Thyroid gland (tissue), 4 donors: ENCODE results near the gene TMEM131. TPM values are rescaled to one million over a fixed set of nuclear protein-coding genes. Genes with fewer than 3 reads are reported as not detected.
"Not testable (repeated sequence)": the region's sequence is repeated elsewhere in the genome, so short reads cannot be mapped to it uniquely, and the experiment has no call there.

ENCODE experiments used
- DNase-seq, 2 donors: peaks; one replicate each; pipeline ENCODE4 v3.0.0-alpha.2; 2019
- H3K27ac ChIP-seq, 3 donors: fragments of 200-600 bp; sonication (generic); 1 replicate in 2 of 3; 2 replicates in 1 of 3; pipeline ENCODE4 v1.5.1; 2016 to 2019; ENCODE audit warnings: mild to moderate bottlenecking in 1 of 3, moderate library complexity in 1 of 3
- H3K27me3 ChIP-seq: fragments of 200-600 bp; sonication (generic); one replicate; pipeline ENCODE4 v1.5.1; 2019
- H3K36me3 ChIP-seq, 2 donors: fragments of 200-600 bp; sonication (generic); one replicate each; pipeline ENCODE4 v1.5.1; 2016 to 2019
- H3K4me1 ChIP-seq, 2 donors: fragments of 200-600 bp; sonication (generic); one replicate each; pipeline ENCODE4 v1.5.1; 2017 to 2019
- H3K4me3 ChIP-seq, 3 donors: fragments of 200-600 bp; sonication (generic); replicated peaks in 1 of 3; 1 replicate in 2 of 3; 2 replicates in 1 of 3; pipeline ENCODE4 v1.5.1; 2016; ENCODE audit warnings: mild to moderate bottlenecking in 1 of 3
- H3K9me3 ChIP-seq: fragments of 200-600 bp; sonication (generic); one replicate; pipeline ENCODE4 v1.5.1; 2017
- POLR2A ChIP-seq, 2 donors: fragments of 450-650 bp; IDR thresholded peaks; one replicate each; pipeline ENCODE4 v1.6.1; 2017; ENCODE audit warnings: antibody characterized with exemption in 2 of 2, mild to moderate bottlenecking in 2 of 2, moderate library complexity in 1 of 2
- WGBS, 2 donors: methylation state at CpG; one replicate each; pipeline ENCODE4 v1.1.5; 2017; 5-methylcytosine and 5-hydroxymethylcytosine counted together
- intact Hi-C: fragments of 100-400 bp; cut with DNase I; formaldehyde crosslinking; loops from one replicate; pipeline ENCODE4 v1.15.1; 2023
- total RNA-seq, 4 donors: library from RNA; depleted of rRNA; stranded (reverse); fragments of >200 nt; gene quantifications; one replicate each; pipeline ENCODE4 v1.2.3, GENCODE V29; 2016
- TF ChIP-seq, protein P1 (sequence below), 6 experiments: fragments of 200-600 bp in 3 of 6; fragments of 450-650 bp in 3 of 6; sonication (generic) in 3 of 6; IDR thresholded peaks; one replicate each; pipeline ENCODE4 v1.5.1; 2016 to 2019; ENCODE audit warnings: antibody characterized with exemption in 6 of 6, mild to moderate bottlenecking in 2 of 6, inconsistent platforms in 1 of 6, moderate library complexity in 1 of 6

The TMEM131 gene
- total RNA-seq, 4 donors from 2014 or later, result 28.6 to 47.0 (median 35.2) TPM

DNA sequence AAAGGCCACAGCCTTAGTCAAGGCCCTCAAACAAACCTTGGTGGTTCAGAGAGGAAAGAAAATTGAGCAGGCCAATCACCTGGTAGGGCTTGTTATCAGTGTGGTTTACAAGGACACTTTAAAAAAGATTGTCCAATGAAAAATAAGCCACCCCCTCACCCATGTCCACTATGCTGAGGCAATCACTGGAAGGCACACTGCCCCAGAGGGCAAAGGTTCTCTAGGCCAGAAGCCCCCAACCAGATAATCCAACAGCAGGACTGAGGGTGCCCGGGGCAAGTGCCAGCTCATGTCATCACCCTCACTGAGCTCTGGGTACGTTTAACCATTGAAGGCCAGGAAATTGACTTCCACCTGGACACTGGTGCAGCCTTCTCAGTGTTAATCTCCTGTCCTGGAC, 171.7 kb downstream of the TMEM131 start:
- intact Hi-C loops, H3K36me3 ChIP-seq, H3K9me3 ChIP-seq, H3K27ac ChIP-seq, H3K4me3 ChIP-seq, H3K27me3 ChIP-seq, DNase-seq, H3K4me1 ChIP-seq: not testable (repeated sequence)
- WGBS, 2 donors, result 83 to 94% methylated on average over 2 of the region's 2 CpGs

DNA sequence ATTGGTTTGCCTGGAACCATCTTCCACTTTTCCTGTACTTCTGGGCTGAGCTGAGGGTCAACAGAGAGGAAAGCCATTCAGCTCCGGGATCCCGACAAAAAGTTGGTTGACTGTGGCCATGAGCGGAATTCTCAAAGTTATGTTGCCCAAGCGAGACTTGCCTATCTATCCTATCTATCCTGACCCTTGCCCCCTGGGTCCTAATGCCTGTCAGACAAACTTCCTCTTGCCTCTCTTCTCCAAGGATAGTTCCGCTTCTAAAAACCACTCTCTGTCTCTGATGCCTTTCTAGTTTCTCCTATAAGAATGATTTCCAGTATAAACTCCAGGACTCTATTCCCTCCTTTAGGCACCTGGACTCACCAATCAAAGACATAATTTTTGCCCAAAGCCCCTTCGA, 173.9 kb downstream of the TMEM131 start:
- intact Hi-C loops, H3K36me3 ChIP-seq: not testable (repeated sequence)

DNA sequence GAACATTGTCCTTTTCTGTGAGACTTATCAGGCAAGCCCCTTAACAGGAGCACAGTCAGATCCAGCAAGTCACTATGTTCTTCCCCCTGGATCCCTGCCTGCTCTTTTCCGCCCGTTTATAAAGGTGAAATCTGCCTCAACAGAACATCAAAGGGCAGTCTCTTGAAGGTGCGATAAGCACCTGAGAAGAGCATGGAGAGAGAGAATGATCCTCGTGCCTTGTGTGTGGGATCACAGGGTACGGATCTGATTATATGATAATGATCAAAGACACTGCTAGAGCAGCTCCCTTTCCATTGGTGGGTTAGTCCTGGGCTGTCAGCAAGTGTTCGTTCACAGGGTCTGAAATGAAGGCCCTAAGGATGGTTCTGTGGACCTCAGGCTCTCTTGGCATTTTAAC, 176.0 kb downstream of the TMEM131 start:
- H3K27me3 ChIP-seq, result no peaks in the 10 kb centered on the region
- H3K36me3 ChIP-seq, result no peaks in the 10 kb centered on the region
- H3K9me3 ChIP-seq, result no peaks in the 10 kb centered on the region
- no peak overlapping the region for H3K4me3 ChIP-seq
- 79 to 82% methylated on average over 6 of the region's 6 CpGs for WGBS, 2 donors
- H3K27ac ChIP-seq, result no peak overlapping the region
- H3K4me1 ChIP-seq, result no peaks in the 10 kb centered on the region
- TF ChIP-seq POLR2A (IDR thresholded peaks at IDR 0.05), result no peak
- TF ChIP-seq, protein P1, sequence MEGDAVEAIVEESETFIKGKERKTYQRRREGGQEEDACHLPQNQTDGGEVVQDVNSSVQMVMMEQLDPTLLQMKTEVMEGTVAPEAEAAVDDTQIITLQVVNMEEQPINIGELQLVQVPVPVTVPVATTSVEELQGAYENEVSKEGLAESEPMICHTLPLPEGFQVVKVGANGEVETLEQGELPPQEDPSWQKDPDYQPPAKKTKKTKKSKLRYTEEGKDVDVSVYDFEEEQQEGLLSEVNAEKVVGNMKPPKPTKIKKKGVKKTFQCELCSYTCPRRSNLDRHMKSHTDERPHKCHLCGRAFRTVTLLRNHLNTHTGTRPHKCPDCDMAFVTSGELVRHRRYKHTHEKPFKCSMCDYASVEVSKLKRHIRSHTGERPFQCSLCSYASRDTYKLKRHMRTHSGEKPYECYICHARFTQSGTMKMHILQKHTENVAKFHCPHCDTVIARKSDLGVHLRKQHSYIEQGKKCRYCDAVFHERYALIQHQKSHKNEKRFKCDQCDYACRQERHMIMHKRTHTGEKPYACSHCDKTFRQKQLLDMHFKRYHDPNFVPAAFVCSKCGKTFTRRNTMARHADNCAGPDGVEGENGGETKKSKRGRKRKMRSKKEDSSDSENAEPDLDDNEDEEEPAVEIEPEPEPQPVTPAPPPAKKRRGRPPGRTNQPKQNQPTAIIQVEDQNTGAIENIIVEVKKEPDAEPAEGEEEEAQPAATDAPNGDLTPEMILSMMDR (IDR thresholded peaks at IDR 0.05), result no peak
- intact Hi-C loops, result loop anchor here (10.0 kb wide), 1 partner anchor 175 kb away; the partner anchor contains the start of gene TMEM131
- DNase-seq, result no peak

More for the DNA sequence above, 173.9 kb downstream of the TMEM131 start:
- H3K27ac ChIP-seq, H3K4me3 ChIP-seq, H3K27me3 ChIP-seq, DNase-seq, H3K4me1 ChIP-seq, H3K9me3 ChIP-seq: not testable (repeated sequence)
- 96 to 99% methylated on average over 6 of the region's 6 CpGs for WGBS, 2 donors

DNA sequence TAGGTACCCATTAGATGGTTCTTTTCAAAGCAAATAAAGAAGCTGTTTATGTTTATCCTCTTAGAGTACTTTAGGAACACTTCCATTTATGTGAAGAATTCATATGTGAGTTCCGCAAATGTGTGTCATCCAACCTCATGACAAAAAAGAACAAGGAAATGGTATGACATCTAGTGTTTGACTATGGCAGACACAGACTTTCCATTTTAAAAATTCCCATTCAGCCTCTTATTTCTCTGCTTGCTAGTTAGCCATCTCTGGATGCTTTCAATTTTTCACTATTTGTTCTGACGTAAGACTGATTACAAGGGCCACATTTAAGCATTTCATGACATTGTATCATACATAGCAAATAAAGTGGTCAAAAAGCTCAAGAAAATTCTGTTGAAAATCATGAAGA, 179.3 kb downstream of the TMEM131 start:
- Histone ChIP-seq H3K4me1 (no peaks in the 10 kb centered on the region), H3K9me3 (no peaks in the 10 kb centered on the region), H3K27ac (no peak overlapping the region), H3K4me3 (no peak overlapping the region), H3K36me3 (peaks cover 10% of the 10 kb centered on the region in 2 donors), H3K27me3 (no peaks in the 10 kb centered on the region)
- no peak for DNase-seq
- WGBS, 2 donors, result 98 to 99% methylated on average over 2 of the region's 2 CpGs
- intact Hi-C loops, result loop anchor here (10.0 kb wide), 1 partner anchor 178 kb away; the partner anchor contains the start of gene TMEM131
- no peak for TF ChIP-seq POLR2A (IDR thresholded peaks at IDR 0.05)
- TF ChIP-seq, protein P1 (IDR thresholded peaks at IDR 0.05), result no peak

DNA sequence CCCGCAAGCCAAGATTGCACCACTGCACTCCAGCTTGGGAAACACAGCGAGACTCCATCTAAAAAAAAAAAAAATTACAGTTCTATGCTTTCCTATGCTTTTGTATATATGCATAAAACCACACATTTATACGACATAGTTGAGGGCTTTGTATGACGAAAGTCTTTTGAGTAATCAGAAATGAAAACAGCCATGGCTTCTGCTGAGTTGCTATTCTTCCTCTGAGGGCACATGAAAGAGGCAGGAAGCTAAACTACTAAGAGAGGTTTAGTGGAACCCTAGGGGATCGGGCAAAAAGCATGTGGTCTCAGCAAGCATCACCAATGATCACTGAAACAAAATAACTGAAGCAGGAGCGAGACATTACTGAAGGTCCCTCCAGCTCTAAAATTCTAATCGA, 182.8 kb downstream of the TMEM131 start:
- no peaks in the 10 kb centered on the region for H3K4me1 ChIP-seq
- no peaks in the 10 kb centered on the region for H3K9me3 ChIP-seq
- WGBS, 2 donors, result 89 to 96% methylated on average over 7 of the region's 7 CpGs
- intact Hi-C loops, result loop anchor here (10.0 kb wide), 1 partner anchor 182 kb away; the partner anchor contains the start of gene TMEM131
- H3K36me3 ChIP-seq, result peaks cover 18 to 20% of the 10 kb centered on the region in 2 donors
- no peaks in the 10 kb centered on the region for H3K27me3 ChIP-seq
- no peak overlapping the region for H3K27ac ChIP-seq
- no peak overlapping the region for H3K4me3 ChIP-seq
- no peak for DNase-seq
- no peak for TF ChIP-seq POLR2A (IDR thresholded peaks at IDR 0.05)

DNA sequence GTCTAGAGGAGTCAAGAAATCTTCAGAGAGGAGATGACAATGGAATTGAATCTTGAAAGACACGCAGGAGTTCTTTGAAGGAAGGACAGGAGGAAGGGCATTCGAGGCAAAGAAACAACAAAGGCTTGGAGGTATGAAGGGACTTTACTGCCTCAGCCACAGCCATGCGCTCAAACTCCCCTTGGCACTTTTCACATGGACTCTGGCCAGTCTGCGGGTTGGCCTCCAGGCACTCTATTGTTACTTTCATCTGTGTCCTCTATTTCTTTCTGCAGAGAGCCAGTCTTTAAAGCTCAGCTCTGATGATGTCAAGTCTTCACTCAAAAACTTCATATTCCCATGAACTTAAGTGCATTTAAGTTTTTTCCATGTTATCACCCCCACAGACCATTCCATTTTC, 186.9 kb downstream of the TMEM131 start:
- H3K27me3 ChIP-seq, result no peaks in the 10 kb centered on the region
- intact Hi-C loops, result loop anchor here (10.0 kb wide), 2 partner anchors 466 to 576 kb away; no protein-coding TSS in a partner anchor
- TF ChIP-seq, protein P1 (IDR thresholded peaks at IDR 0.05), result no peak
- no peak for TF ChIP-seq POLR2A (IDR thresholded peaks at IDR 0.05)
- 93 to 95% methylated on average over 4 of the region's 4 CpGs for WGBS, 2 donors
- DNase-seq, result no peak
- H3K9me3 ChIP-seq, result no peaks in the 10 kb centered on the region
- no peaks in the 10 kb centered on the region for H3K4me1 ChIP-seq
- H3K4me3 ChIP-seq, result no peak overlapping the region
- peaks cover 20 to 25% of the 10 kb centered on the region in 2 donors for H3K36me3 ChIP-seq
- H3K27ac ChIP-seq, result no peak overlapping the region
